IPS DF 19.7 (cell line): ENCODE data around the gene MAEL.
"Not testable (repeated sequence)": the region's sequence is repeated elsewhere in the genome, so short reads cannot be mapped to it uniquely, and the experiment has no call there.

ENCODE experiments used
- DNase-seq: peaks from one replicate; pipeline ENCODE4 v3.0.0-alpha.2; 2013; ENCODE audit warnings: low read depth, low spot score

The MAEL gene

DNA sequence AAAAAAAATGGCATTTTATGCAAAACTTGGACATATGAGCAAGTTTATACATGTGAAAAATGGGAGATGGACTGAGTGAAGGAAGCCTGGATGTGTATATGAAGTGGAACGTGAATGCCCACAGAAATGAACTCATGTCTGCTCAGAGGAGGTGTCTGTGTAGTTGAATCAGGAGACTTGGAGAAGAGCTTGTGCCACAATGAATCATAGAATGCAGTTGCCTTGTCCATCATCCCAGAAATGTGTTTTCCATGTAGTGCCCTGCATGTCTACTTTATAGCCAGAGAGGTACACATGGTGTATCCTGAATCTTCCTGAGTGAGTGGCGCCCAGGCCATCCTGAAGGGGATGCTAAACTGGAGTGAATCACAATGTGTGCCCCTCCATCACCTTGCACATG is 11.1 kb upstream of the MAEL start:
- DNase-seq = no peak

DNA sequence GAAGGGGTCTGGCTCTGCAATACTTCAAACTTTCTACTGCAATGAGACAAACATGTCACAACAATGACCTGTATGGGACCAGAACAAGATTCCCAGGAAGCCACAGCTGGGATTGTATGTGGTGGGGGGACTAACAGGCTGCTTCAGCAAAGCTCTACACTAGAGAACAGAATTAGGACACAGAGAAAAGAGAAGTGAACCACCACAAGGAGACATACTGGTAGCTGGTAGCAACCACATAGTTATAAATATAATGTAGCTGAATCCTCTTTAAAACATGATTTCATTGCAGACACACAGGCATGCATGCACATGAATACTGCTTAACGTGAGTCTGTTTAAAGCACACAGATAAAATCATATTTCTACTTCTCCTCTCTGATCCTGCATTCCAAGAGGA is 10.3 kb upstream of the MAEL start:
- no peak for DNase-seq

DNA sequence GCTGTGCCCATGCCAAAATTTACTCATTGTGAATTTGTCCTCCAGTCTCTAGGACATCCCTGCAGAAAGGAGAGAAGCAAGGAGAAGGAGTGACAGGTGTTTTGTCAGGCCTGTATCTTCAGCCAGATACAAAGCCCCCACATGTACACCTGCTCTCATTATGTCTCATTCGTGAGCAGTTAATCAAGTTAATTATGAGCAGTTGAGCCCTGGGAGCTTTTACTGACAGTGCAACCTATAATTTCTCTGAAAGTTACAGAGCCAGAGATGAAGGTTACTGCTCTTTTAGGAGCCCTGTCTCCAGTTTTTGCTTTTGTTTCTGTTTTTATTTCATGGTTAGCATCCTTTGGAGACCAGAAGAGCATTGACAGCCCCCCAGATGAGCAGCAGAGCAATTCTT is 8.7 kb upstream of the MAEL start:
- DNase-seq = no peak

DNA sequence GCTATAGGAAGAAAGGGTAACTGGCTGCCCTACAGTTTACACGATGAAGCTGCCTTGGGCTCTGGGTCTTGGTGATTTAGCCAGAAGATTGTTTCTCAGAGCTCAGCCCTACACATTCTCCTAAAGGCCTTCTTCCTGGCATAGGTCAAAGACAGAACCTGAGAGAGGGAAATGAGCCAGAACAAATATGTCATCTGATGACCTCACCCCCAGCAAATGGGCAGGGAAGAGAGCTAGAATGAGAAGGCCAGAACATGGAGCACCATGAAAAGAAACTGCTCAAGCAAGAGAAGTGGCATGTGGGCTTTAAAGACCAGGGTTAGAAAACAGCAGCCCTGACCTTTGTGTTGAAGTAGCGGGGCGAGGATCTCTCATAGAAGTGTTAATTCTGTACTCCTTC is 8.3 kb upstream of the MAEL start:
- no peak for DNase-seq

DNA sequence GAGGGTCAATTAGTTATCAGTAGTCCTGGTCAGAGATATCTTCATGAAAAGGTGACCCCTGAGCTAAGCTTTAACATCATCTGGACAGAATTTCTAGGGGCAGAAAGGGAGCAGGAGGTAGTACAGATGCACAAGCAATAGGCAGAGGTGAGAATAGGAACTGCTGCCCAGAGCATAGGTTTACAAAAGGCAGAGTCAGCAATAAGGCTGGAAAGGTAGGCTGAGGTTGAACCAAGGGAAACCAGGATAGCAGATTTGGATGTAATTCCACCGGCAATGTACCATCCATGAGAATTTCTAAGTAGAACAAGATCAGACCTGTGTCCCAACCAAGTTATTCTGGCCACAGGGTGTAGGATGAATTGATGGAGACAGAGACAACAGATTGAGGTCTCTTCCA is 7.5 kb upstream of the MAEL start:
- DNase-seq = no peak

DNA sequence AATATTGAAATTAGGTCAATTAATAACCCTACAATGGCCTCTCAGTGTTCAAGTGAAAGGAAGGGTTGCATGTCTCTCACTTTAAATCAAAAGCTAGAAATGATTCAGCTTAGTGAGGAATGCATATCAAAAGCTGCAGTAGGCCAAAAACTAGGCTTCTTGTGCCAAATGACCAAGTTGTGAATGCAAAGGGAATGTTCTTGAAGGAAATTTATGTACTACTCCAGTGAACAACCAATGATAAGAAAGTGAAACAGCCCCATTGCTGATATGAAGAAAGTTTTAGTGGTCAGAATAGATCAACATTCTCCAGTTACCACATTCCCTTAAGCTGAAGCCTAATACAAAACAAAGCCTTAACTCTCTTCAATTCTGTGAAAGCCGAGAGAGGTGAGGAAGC is 10.0 kb downstream of the MAEL start:
- no peak for DNase-seq

DNA sequence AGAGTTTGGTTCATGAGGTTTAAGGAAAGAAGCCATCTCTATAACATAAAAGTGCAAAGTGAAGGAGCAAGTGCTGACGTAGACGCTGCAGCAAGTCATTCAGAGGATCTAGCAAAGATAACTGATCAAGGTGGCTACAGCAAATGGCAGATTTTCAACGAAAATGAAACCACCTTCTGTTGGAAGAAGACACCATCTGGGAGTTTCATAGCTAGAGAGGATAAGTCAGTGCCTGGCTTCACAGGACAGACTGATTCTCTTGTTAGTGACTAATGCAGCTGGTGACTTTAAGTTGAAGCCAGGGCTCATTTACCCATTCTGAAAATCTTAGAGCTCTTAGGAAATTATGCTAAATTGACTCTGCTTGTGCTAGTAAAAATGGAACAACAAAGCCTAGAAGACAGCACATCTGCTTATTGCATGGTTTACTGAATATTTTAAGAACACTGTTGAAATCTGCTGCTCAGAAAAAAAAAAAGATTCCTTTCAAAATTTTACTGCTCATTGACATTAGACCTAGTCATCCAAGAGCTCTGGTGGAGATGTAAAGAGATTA is 10.5 kb downstream of the MAEL start:
- no peak for DNase-seq

DNA sequence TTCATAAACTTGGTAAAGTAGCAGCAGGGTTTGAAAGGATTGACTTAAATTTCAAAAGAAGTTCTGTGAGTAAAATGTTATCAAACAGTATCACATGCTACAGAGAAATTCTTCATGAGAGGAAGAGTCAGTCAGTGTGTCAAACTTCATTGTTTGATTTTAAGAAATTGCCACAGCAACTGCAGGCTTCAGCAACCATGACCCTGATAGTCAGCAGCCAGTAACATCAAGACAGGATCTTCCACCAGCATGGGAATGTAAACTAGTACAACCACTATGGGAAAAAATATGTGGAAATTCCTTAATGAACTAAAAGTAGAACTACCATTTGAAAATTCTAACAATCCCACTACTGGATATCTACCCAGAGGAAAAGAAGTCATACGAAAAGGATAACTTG is 11.5 kb downstream of the MAEL start:
- no peak for DNase-seq

DNA sequence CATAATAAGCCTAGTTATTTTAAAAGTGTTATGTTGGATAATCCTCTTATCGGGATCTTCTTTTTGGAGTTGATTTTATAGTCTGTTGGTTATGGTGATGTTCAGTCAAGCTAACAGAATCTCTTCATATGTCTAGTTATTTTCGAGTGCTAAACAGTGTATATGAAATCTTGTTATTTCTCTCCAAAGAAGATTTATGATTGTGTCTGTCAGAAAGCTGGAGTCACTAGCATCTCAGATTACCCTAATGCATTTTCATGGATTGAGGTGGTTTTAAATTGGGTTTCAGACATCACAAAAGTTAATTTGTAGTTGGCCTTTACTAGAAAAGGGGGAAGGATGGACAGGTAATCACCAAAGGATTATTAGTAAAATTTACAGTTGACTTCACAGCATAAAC is 13.3 kb downstream of the MAEL start:
- no peak for DNase-seq

DNA sequence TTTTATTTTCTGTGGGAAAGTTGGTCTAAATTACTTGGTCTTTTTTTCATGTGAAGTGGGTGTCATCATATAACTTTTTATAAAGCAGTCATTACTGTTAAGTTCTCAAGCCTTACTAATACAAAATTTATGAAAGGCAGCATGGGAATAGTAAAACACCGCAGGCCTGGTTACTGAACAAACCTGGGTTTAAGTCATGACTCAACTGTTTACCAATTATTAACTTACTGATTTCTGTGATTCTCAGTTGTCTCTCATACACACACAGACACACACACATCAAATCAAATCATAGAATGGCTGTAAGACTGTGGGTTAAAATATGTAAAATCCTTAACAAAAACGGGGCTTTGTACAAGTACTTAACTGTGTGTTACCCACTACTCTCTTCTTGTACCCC is 14.6 kb downstream of the MAEL start:
- no peak for DNase-seq

DNA sequence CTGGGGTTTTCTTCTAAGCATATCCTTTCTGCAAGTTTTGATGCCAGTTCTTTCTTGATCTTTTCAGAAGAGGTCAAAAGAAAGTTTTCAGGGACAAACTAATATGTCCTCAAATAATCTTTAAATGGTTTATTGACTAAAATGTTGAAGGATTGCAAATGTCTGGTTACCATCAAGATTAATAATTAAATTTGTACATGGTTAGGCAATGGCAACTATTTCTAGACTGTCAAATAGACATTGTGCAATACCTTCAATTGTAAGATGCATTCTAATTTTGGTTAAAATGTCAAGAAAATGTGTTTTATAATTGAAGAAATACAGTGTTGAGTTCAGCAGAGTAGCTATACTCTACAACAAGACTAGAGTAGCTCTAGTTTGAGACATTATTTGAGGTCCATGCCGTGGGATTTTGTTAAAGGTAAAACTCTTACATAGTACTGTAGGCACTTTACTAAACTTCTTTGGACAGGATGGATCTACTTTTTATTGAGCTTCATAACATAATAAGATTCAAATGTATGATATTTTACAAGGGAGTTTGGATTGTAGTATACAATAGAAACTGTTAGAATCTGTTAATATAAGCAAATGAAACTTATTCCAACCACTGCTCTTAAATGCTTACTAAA is 22.6 kb downstream of the MAEL start:
- no peak for DNase-seq

DNA sequence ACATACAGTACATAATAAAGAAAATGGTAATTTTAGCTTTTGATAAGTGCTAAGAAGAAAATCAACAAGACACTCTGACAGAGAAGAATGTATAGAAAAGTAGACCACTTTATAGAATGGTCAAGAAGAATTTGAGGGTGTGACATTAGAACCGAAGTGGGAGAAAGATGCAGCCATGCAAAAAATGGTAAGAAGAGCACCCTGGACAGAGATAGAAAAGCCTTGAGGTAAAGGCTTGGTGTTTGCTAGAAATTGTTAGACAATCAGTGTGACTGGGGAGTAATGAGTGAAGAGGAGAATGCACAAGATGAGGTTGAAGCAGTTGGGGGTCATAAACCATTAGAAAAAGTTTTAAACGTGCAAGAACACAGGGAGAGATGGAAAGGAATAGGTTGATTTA is 23.5 kb downstream of the MAEL start:
- DNase-seq = no peak

DNA sequence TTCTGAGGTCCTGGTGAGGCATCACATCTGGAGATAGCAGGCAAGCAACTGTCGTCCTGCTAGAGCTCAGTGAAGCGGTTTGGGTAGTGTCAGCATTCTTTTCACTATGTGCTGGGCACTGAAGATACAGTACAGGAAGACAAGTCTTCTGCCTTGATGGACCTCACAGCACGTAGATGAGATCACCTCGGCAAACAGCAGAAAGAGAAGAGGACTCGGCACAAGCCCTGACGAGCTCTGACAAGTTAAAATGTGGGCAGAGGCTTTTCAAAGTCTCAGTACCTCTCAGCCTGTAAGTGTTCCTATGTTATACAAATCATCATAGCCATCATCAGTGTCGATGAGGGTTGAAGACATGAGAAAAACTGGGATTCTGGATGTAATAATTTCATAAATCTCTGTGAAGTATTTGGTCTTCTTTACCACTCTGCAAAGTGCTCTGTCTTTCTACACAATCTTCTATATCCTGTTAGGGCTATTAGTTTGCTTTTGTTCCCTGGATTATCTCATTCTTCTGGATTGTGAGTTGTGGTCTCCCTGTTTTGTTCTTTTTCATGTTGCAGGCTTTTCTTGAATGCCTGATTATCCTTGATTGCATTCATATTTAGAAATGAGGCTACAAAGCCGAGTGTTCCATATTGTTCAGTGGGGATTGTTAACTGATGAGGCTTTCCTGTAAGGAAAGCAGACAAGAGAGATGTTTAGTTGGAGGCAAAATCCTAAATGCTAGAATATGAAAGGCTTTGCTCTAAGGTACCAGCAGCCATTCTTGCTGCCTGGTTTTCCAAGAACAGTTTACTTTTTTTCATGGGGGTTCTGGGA is 24.2 kb downstream of the MAEL start:
- no peak for DNase-seq

DNA sequence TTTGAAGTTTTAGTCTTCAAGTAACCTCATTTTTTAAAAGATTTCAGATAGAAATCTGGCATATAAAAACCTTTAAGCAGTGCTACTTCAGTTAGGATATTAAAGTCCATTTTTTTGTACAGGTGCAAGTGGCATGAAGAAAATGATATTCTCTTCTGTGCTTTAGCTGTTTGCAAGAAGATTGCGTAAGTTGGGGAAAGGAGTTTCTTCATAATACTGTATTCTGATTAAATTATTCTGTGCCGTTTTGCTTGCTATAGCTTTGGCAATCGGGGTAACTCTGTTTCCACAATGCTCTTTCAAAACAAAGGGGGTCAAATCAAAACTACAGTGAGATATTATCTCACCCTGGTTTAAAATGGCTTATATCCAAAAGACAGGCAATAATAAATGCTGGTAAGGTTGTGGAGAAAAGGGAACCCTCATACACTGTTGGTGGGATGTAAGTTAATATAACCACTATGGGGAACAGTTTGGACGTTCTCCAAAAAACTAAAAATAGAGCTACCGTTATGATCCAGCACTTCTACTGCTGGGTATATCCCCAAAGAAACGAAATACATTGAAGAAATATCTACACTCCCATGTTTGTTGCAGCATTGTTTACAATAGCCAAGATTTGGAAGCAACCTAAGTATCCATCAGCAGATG is 27.1 kb downstream of the MAEL start:
- no peak for DNase-seq

DNA sequence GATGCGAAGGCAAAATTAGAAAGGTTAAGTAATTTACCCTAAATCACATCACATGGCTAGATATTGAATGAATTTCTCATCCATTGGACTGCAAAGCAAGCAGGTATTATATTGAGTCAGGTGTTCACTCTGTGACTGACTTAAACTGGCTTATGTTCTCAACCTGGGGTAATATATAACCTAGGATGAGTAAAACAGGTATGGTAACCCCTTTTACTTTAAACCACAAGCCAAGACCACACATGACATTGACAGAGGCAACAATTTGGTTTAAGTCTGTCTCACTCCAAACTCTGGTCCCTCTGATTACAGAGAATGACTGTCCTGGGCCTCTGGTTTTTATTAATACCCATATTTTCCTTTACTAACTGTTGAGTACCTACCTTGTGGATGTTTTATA is 33.3 kb downstream of the MAEL start:
- no peak for DNase-seq

DNA sequence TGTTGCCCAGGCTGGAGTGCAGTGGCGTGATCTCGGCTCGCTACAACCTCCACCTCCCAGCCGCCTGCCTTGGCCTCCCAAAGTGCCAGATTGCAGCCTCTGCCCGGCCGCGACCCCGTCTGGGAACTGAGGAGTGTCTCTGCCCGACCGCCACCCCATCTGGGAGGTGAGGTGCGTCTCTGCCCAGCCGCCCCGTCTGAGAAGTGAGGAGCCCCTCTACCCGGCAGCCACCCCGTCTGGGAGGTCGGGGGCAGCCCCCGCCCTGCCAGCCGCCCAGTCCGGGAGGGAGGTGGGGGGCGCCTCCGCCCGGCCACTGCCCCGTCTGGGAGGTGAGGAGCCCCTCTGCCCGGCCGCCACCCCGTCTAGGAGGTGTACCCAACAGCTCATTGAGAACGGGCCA is 40.5 kb downstream of the MAEL start:
- not testable (repeated sequence) for DNase-seq

DNA sequence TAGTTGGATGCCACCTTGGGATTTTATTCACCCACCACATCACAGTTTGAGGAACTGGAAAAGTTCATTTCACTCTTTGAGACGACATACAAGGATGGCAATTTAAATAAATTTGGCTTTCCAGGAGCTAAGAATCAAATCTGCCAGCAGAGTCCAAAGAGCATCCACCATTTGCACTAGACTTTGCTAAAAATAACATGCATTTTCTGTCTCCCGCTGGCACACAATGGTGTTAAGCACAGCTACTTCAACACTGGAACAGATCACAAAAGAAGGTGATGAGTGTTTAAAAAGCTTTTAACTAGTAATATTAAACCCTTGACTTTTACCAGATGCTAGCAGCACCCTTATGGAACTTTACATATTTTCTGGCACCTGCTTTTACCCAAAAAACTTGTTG is 44.6 kb downstream of the MAEL start:
- DNase-seq = no peak

DNA sequence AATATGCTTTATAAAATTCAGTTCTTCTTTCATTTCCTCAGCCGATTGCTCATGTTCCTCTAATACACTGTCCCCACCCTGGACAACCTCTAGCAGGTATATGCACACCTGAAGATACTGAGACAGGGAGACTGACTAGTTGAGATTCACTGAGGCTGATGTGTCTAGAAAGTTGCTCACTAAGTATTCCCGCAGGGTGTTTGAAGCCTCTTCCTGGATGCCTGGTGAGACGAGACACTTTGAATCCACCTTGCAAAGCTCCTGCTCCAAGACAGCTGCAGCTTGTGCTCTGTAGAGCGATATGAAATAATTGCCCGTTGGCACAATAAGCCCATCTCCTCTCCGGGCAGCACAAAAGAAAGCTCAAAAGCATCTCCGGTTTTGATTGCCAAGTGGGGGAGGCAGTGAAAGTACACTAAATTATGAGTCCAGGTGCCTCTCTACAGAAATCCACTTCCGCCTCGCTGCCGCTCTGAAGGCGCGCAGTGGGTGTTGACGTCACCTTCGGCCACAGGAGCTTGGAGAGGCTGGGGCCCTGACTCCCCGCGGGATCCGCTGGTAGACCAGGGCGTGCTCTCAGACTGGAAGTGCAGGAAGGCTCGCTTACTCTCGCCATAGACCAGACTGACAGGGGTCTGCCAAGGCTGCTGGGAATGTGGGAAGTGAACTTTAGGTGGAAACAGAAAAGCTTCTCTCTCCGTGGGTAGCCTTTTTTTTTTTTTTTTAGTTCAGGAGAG is 54.8 kb downstream of the MAEL start:
- DNase-seq = no peak

DNA sequence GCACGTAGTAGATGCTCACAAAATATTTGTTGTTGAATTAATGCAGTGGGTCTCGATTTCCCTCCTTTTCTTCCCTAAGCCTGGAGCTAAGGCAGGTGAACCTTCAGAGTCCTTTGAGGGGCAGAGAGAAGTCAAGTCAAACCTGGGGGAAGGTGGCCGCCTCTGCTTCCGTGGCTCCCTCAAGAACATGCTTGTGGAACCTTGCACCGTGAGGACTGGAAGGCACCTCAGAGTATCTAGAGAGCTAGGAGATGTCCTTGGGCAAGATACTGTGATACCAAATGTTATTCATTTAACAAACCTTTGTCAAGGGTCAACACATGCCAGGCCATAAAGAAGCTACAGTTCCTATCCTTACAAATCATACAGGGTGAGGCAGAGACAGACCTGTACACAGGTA is 62.8 kb downstream of the MAEL start:
- no peak for DNase-seq

DNA sequence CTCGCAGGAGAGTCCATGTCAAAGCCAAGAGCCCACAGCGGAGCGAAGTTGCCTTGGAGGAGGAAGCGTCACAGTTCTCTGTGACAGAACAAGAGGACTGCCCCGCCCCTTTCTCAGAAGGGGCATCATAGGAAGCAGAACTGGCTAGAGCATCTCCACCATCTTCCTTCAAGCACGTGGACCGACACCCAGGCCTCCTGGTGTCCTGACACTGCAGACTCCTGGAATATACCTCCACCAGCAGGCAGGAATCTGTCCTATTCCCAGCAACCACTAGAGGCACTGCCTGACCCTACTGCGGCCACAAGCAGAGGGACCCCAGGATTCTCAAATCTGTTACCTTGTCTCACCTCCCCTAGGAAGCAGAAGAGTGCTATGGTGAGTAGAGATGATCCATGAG is 63.3 kb downstream of the MAEL start:
- no peak for DNase-seq

DNA sequence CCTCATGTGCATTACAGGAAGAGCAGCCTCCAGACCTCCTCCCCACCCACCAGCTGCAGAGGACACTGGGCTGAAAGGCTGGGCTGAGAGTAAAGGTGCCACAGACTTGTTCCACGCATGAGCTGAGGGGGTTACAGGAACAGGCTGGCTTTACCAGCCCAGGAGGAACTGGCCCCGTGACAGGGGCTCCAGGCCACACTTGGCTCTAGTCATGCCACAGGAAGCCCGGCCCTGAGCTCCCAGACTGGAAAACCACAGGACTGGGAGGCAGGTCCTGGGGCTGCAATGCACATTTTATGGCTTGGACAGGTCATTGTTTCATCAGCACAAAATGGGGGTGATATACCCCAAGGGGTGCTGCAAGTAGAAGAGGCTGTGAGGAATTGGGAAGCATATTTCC is 65.5 kb downstream of the MAEL start:
- DNase-seq = no peak
